Measurements from ENCODE around the gene GNG7.

Gene GNG7

GRCh38 chr19:2641332-2641698 lies 61.2 kb downstream of the GNG7 start:
- H3K4me1 Mint-ChIP-seq (ENCODE audit: low read depth) = peaks cover 32% of the 10 kb centered on the region
- intact Hi-C loops (cut with micrococcal nuclease) = no loop called here
- H3K27me3 Mint-ChIP-seq = peaks cover 5% of the 10 kb centered on the region
- no peak overlapping the region for H3K4me3 Mint-ChIP-seq
- H3K27ac Mint-ChIP-seq = no peak overlapping the region
- no peaks in the 10 kb centered on the region for H3K9me3 Mint-ChIP-seq
- H3K36me3 Mint-ChIP-seq (ENCODE audit: low read depth) = no peaks in the 10 kb centered on the region

GRCh38 chr19:2640563-2641331 lies 61.7 kb downstream of the GNG7 start:
- intact Hi-C loops (cut with micrococcal nuclease) = no loop called here
- H3K27ac Mint-ChIP-seq = no peak overlapping the region
- no peaks in the 10 kb centered on the region for H3K36me3 Mint-ChIP-seq (ENCODE audit: low read depth)
- H3K9me3 Mint-ChIP-seq = no peaks in the 10 kb centered on the region
- peaks cover 37% of the 10 kb centered on the region for H3K4me1 Mint-ChIP-seq (ENCODE audit: low read depth)
- H3K4me3 Mint-ChIP-seq = no peak overlapping the region
- H3K27me3 Mint-ChIP-seq = peaks cover 10% of the 10 kb centered on the region

- intact Hi-C loops (cut with micrococcal nuclease) = no loop called here
- H3K36me3 Mint-ChIP-seq (ENCODE audit: low read depth) = no peaks in the 10 kb centered on the region
Observed at GRCh38 chr19:2639999-2640398, 62.5 kb downstream of the GNG7 start.

GRCh38 chr19:2638417-2638940 lies 64.0 kb downstream of the GNG7 start:
- intact Hi-C loops (cut with micrococcal nuclease) = no loop called here
- Mint-ChIP-seq H3K27me3 (peaks cover 14% of the 10 kb centered on the region), H3K27ac (no peak overlapping the region), H3K36me3 (ENCODE audit: low read depth) (no peaks in the 10 kb centered on the region), H3K4me3 (no peak overlapping the region), H3K9me3 (no peaks in the 10 kb centered on the region), H3K4me1 (ENCODE audit: low read depth) (peaks cover 58% of the 10 kb centered on the region)

More at GRCh38 chr19:2639999-2640398, 62.5 kb downstream of the GNG7 start:
- peaks cover 10% of the 10 kb centered on the region for H3K27me3 Mint-ChIP-seq
- H3K4me1 Mint-ChIP-seq (ENCODE audit: low read depth) = peaks cover 42% of the 10 kb centered on the region
- no peak overlapping the region for H3K4me3 Mint-ChIP-seq
- no peak overlapping the region for H3K27ac Mint-ChIP-seq
- no peaks in the 10 kb centered on the region for H3K9me3 Mint-ChIP-seq

GRCh38 chr19:2636897-2637683 lies 65.4 kb downstream of the GNG7 start:
- Mint-ChIP-seq H3K4me3 (peak overlapping the region; percentile 24), H3K27me3 (peaks cover 14% of the 10 kb centered on the region), H3K4me1 (ENCODE audit: low read depth) (peaks cover 71% of the 10 kb centered on the region), H3K36me3 (ENCODE audit: low read depth) (no peaks in the 10 kb centered on the region), H3K9me3 (no peaks in the 10 kb centered on the region), H3K27ac (no peak overlapping the region)
- intact Hi-C loops (cut with micrococcal nuclease) = loop anchor here (2.0 kb wide), 1 partner anchor 26 kb away; no protein-coding TSS in a partner anchor

- intact Hi-C loops (cut with micrococcal nuclease) = loop anchor here (2.0 kb wide), 1 partner anchor 26 kb away; no protein-coding TSS in a partner anchor
- Mint-ChIP-seq H3K4me1 (ENCODE audit: low read depth) (peaks cover 78% of the 10 kb centered on the region), H3K27ac (no peak overlapping the region), H3K36me3 (ENCODE audit: low read depth) (no peaks in the 10 kb centered on the region), H3K4me3 (no peak overlapping the region), H3K9me3 (no peaks in the 10 kb centered on the region), H3K27me3 (peaks cover 14% of the 10 kb centered on the region)
Observed at GRCh38 chr19:2636141-2636896, 66.2 kb downstream of the GNG7 start.

- intact Hi-C loops (cut with micrococcal nuclease) = loop anchor here (5.0 kb wide), 1 partner anchor 158 kb away; the partner anchor contains the start of gene GADD45B
Observed at GRCh38 chr19:2634960-2635359, 67.5 kb downstream of the GNG7 start.

GRCh38 chr19:2634228-2634951 lies 68.1 kb downstream of the GNG7 start:
- peaks cover under 1% of the 10 kb centered on the region for H3K9me3 Mint-ChIP-seq
- intact Hi-C loops (cut with micrococcal nuclease) = loop anchor here (5.0 kb wide), 1 partner anchor 157 kb away; the partner anchor contains the start of gene GADD45B
- peak overlapping the region; percentile 32 for H3K4me3 Mint-ChIP-seq
- H3K27me3 Mint-ChIP-seq = peaks cover 14% of the 10 kb centered on the region
- peaks cover 86% of the 10 kb centered on the region for H3K4me1 Mint-ChIP-seq (ENCODE audit: low read depth)
- H3K36me3 Mint-ChIP-seq (ENCODE audit: low read depth) = no peaks in the 10 kb centered on the region
- peak overlapping the region; percentile 32 for H3K27ac Mint-ChIP-seq

More at GRCh38 chr19:2634960-2635359, 67.5 kb downstream of the GNG7 start:
- no peaks in the 10 kb centered on the region for H3K36me3 Mint-ChIP-seq (ENCODE audit: low read depth)
- H3K27ac Mint-ChIP-seq = no peak overlapping the region
- H3K4me1 Mint-ChIP-seq (ENCODE audit: low read depth) = peaks cover 83% of the 10 kb centered on the region
- no peak overlapping the region for H3K4me3 Mint-ChIP-seq
- no peaks in the 10 kb centered on the region for H3K9me3 Mint-ChIP-seq
- H3K27me3 Mint-ChIP-seq = peaks cover 14% of the 10 kb centered on the region

- H3K27ac Mint-ChIP-seq = peak overlapping the region; percentile 32
- intact Hi-C loops (cut with micrococcal nuclease) = loop anchor here (5.0 kb wide), 1 partner anchor 156 kb away; the partner anchor contains the start of gene GADD45B
- peaks cover 86% of the 10 kb centered on the region for H3K4me1 Mint-ChIP-seq (ENCODE audit: low read depth)
- H3K4me3 Mint-ChIP-seq = no peak overlapping the region
- peaks cover 7% of the 10 kb centered on the region for H3K9me3 Mint-ChIP-seq
- no peaks in the 10 kb centered on the region for H3K36me3 Mint-ChIP-seq (ENCODE audit: low read depth)
- H3K27me3 Mint-ChIP-seq = peaks cover 10% of the 10 kb centered on the region
Observed at GRCh38 chr19:2633693-2634075, 68.8 kb downstream of the GNG7 start.

- Mint-ChIP-seq H3K27ac (peak overlapping the region; percentile 89), H3K4me3 (no peak overlapping the region), H3K9me3 (peaks cover 11% of the 10 kb centered on the region), H3K36me3 (ENCODE audit: low read depth) (no peaks in the 10 kb centered on the region), H3K27me3 (peaks cover 10% of the 10 kb centered on the region), H3K4me1 (ENCODE audit: low read depth) (peaks cover 86% of the 10 kb centered on the region)
- intact Hi-C loops (cut with micrococcal nuclease) = loop anchor here (5.0 kb wide), 1 partner anchor 154 kb away; the partner anchor contains the start of gene GADD45B
Observed at GRCh38 chr19:2631213-2631821, 71.2 kb downstream of the GNG7 start.

GRCh38 chr19:2630352-2631001 lies 72.0 kb downstream of the GNG7 start:
- H3K27me3 Mint-ChIP-seq = peaks cover 5% of the 10 kb centered on the region
- no peaks in the 10 kb centered on the region for H3K36me3 Mint-ChIP-seq (ENCODE audit: low read depth)
- H3K4me1 Mint-ChIP-seq (ENCODE audit: low read depth) = peaks cover 88% of the 10 kb centered on the region
- H3K27ac Mint-ChIP-seq = peak overlapping the region; percentile 89
- intact Hi-C loops (cut with micrococcal nuclease) = loop anchor here (5.0 kb wide), 1 partner anchor 153 kb away; the partner anchor contains the start of gene GADD45B
- peaks cover 11% of the 10 kb centered on the region for H3K9me3 Mint-ChIP-seq
- H3K4me3 Mint-ChIP-seq = no peak overlapping the region

Data from dendritic cell treated with granulocyte-macrophage colony-stimulating factor and Interleukin-4, amounts not matched to agents 40 ng/mL and 50 ng/mL, for 4 days (primary cell).